K562 (cell line): Measurements from ENCODE around the gene PITX2. TPM values are rescaled to one million over a fixed set of nuclear protein-coding genes. Genes with fewer than 3 reads are reported as not detected.
A peak's percentile ranks its signal among the peaks of the same experiment; 100 is the strongest.

ENCODE experiments used
- AFF4 ChIP-seq: sonication (generic); formaldehyde crosslinking; IDR thresholded peaks from 2 replicates; pipeline ENCODE4 v1.8.0; 2023; ENCODE audit warnings: mild to moderate bottlenecking, missing genetic modification reagents
- CBX2 ChIP-seq: fragments of 200-600 bp; sonication (generic); IDR thresholded peaks from one replicate; pipeline ENCODE4 v1.6.1; 2012; ENCODE audit warnings: mild to moderate bottlenecking, low read length, inconsistent platforms; ENCODE audit not compliant: insufficient read depth, poor library complexity, severe bottlenecking
- CEBPG ChIP-seq, 3 experiments: fragments of 200-800 bp in 1 of 3; sonication (Bioruptor generic) in 1 of 3; sonication (generic) in 1 of 3; formaldehyde crosslinking in 1 of 3; IDR thresholded peaks in 2 of 3; conservative IDR thresholded peaks in 1 of 3; 2 replicates each; pipeline versions ENCODE4 v1.6.1 to v1.8.0; 2016 to 2022; ENCODE audit warnings: missing compliant biosample characterization in 2 of 3, missing genetic modification characterization in 2 of 3, mild to moderate bottlenecking in 1 of 3, missing genetic modification reagents in 1 of 3
- CLOCK ChIP-seq: fragments of 250-450 bp; sonication (Bioruptor Pico); IDR thresholded peaks from 2 replicates; pipeline ENCODE4 v1.4.0; 2020; ENCODE audit warnings: mild to moderate bottlenecking, moderate library complexity, borderline replicate concordance
- CREB5 ChIP-seq: fragments of 250-450 bp; sonication (Bioruptor Pico); IDR thresholded peaks from 2 replicates; pipeline ENCODE4 v1.5.0; 2020; ENCODE audit warnings: mild to moderate bottlenecking
- CTCF ChIP-seq, 3 experiments: IDR thresholded peaks in 2 of 3; conservative IDR thresholded peaks in 1 of 3; 2 replicates each; pipeline ENCODE4 v1.5.1; 2011 to 2012; ENCODE audit warnings: low read length in 3 of 3, mild to moderate bottlenecking in 3 of 3, control low read depth in 2 of 3, improper control_type of control experiment in 1 of 3, inconsistent platforms in 1 of 3, low read depth in 1 of 3, mixed read lengths in 1 of 3, moderate library complexity in 1 of 3; ENCODE audit not compliant: insufficient read depth in 2 of 3
- HOMEZ ChIP-seq: fragments of 250-450 bp; sonication (Bioruptor Pico); IDR thresholded peaks from 2 replicates; pipeline ENCODE4 v1.4.0; 2020; ENCODE audit warnings: mild to moderate bottlenecking, moderate library complexity
- MEF2A ChIP-seq: IDR thresholded peaks from 2 replicates; pipeline ENCODE4 v1.6.1; 2011; ENCODE audit warnings: low read depth, mild to moderate bottlenecking, low read length, moderate library complexity; ENCODE audit not compliant: control insufficient read depth
- MTF1 ChIP-seq: fragments of 250-450 bp; sonication (Bioruptor Pico); IDR thresholded peaks from 2 replicates; pipeline ENCODE4 v1.9.0; 2021; ENCODE audit warnings: moderate library complexity, mild to moderate bottlenecking, inconsistent platforms, borderline replicate concordance
- POLR3G ChIP-seq: IDR thresholded peaks from 2 replicates; pipeline ENCODE4 v1.6.1; 2011; ENCODE audit not compliant: insufficient read length, insufficient replicate concordance; ENCODE audit errors: extremely low read depth
- SETDB1 ChIP-seq: IDR thresholded peaks from one replicate; pipeline ENCODE4 v1.6.1; 2012; ENCODE audit warnings: low read length, control low read depth, inconsistent platforms
- USF2 ChIP-seq: sonication (generic); formaldehyde crosslinking; IDR thresholded peaks from 2 replicates; pipeline ENCODE4 v1.5.0; 2020; ENCODE audit warnings: missing genetic modification reagents
- polyA plus RNA-seq, 8 experiments: library from polyadenylated mRNA; depleted of rRNA in 4 of 8; stranded (reverse) in 5 of 8; unstranded in 3 of 8; fragments of >200 nt; fragmentation: Nextera tagmentation in 2 of 8; fragmentation: Illumina TruSeq in 1 of 8; extraction: Ambion mirVana in 2 of 8; extraction: Trizol in 1 of 8; gene quantifications; 2 replicates each; pipeline versions ENCODE4 v1.2.1 to v1.2.3, GENCODE V29; 2011 to 2014; ENCODE audit warnings: inconsistent platforms in 1 of 8, missing spikeins in 1 of 8
- total RNA-seq, 7 experiments: library from RNA; depleted of rRNA in 6 of 7; stranded (reverse); fragments of >200 nt in 6 of 7; fragmentation: Illumina TruSeq in 2 of 7; extraction: Trizol in 2 of 7; gene quantifications; 2 replicates each; pipeline versions ENCODE4 v1.2.1 to v1.2.3, GENCODE V29; 2011 to 2021; ENCODE audit warnings: low replicate concordance in 1 of 7

The PITX2 gene
- total and polyA plus RNA-seq, 9 of the 15 experiments (the other 6 are each of a cell fraction or from before 2014, with no cell fraction given), result 0.08 TPM; not detected in 8

GRCh38 chr4:110586131-110586850 is 36.6 kb downstream of the PITX2 start (continued):
- peak in 1 of 3 experiments; percentile 48; a peak in 2 of 6 replicates for TF ChIP-seq CTCF (IDR thresholded peaks at IDR 0.05 in 2 of 3, conservative IDR thresholded peaks at IDR 0.05 in 1 of 3; ENCODE audit: insufficient read depth in 2 of 3, low read depth in 1 of 3, low read length in 3 of 3)
- TF ChIP-seq AFF4 (CRISPR knock-in tag), result no peak
- no peak for TF ChIP-seq USF2 (CRISPR knock-in tag)
- TF ChIP-seq MTF1 (CRISPR knock-in tag), result no peak
- no peak for TF ChIP-seq CLOCK
- TF ChIP-seq POLR3G, result no peak
- no peak for TF ChIP-seq SETDB1
- no peak for TF ChIP-seq CBX2
- TF ChIP-seq CEBPG (CRISPR knock-in tag; IDR thresholded peaks at IDR 0.05), result no peak
- TF ChIP-seq CEBPG (tag; conservative IDR thresholded peaks at IDR 0.05 in 1 of 2, IDR thresholded peaks at IDR 0.05 in 1 of 2), result no peak
- TF ChIP-seq HOMEZ (CRISPR knock-in tag), result no peak
- no peak for TF ChIP-seq MEF2A
- no peak for TF ChIP-seq CREB5
